SJSA1 (cell line): Measurements from ENCODE around the gene PKD1L1. TPM values are rescaled to one million over a fixed set of nuclear protein-coding genes. Genes with fewer than 3 reads are reported as not detected.
"Not testable (repeated sequence)": the region's sequence is repeated elsewhere in the genome, so short reads cannot be mapped to it uniquely, and the experiment has no call there.

Experiments
- DNase-seq, 2 experiments: peaks; one replicate each; pipeline ENCODE4 v3.0.0-alpha.2; 2015 to 2020; ENCODE audit warnings: low spot score in 2 of 2, low read depth in 1 of 2
- H3K27ac ChIP-seq: fragments of 250-450 bp; sonication (Bioruptor Pico); 2 replicates; pipeline ENCODE4 v1.5.1; 2020; ENCODE audit warnings: mild to moderate bottlenecking, moderate library complexity
- H3K27me3 ChIP-seq: fragments of 250-450 bp; sonication (Bioruptor Pico); replicated peaks from 2 replicates; pipeline ENCODE4 v1.5.1; 2020; ENCODE audit warnings: mild to moderate bottlenecking, moderate library complexity
- H3K36me3 ChIP-seq: fragments of 250-450 bp; sonication (Bioruptor Pico); 2 replicates; pipeline ENCODE4 v1.5.1; 2020; ENCODE audit warnings: mild to moderate bottlenecking
- H3K4me1 ChIP-seq: fragments of 250-450 bp; sonication (Bioruptor Pico); replicated peaks from 2 replicates; pipeline ENCODE4 v1.6.1; 2021; ENCODE audit warnings: mild to moderate bottlenecking
- H3K4me3 ChIP-seq: fragments of 250-450 bp; sonication (Bioruptor Pico); 2 replicates; pipeline ENCODE4 v1.5.1; 2020; ENCODE audit warnings: mild to moderate bottlenecking
- H3K9me3 ChIP-seq: fragments of 250-450 bp; sonication (Bioruptor Pico); replicated peaks from 2 replicates; pipeline ENCODE4 v1.5.1; 2020; ENCODE audit warnings: mild to moderate bottlenecking
- total RNA-seq: library from RNA; depleted of rRNA; stranded (reverse); fragments of >200 nt; shearing (Covaris generic); gene quantifications from 2 replicates; pipeline ENCODE4 v1.2.3, GENCODE V29; 2014

The PKD1L1 gene
- total RNA-seq, 1 experiment from 2014 or later: 0.53 TPM

DNA sequence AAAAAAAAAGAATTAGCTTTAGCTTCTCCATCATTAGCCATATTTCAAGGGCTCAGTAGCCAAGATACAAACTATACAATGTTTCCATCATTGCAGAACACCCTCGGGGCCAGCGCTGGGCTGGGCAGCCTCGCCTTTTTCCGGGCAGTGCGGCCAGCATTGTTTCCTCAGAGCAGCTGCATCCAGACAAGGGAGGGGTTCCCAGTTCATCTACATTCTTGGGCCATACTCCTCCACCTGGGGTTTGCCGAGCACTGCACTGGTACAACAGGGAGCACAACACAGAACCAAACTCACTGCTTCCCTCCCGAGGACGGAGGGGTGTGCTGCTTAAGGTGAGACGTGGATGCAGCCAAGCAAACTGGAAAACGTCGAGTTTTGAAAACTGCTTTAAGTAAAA lies 2.4 kb upstream of the PKD1L1 start:
- Histone ChIP-seq H3K27ac (no peak overlapping the region), H3K9me3 (no peaks in the 10 kb centered on the region), H3K27me3 (no peaks in the 10 kb centered on the region), H3K4me1 (peaks cover 46% of the 10 kb centered on the region), H3K4me3 (no peak overlapping the region), H3K36me3 (peaks cover 20% of the 10 kb centered on the region)
- no peak for DNase-seq

DNA sequence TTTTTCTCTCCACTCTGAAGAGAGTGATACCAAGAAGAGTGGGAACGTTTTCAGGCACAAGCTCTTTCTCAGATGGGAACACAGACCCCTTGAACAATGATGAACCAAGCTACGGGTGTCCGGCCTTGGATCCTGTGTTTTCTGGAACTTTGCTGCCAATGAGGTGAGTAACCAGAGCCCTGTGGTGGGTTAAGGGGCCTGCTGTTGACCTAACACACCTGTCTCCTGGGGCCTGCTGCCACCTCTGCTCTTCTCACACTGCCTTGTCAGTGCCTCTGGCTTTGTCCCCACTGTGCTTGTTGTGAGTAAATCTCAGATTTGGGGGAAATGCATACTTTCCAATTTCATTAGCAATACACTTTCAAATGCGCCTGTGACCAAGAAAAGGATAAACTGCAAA lies 1.4 kb upstream of the PKD1L1 start:
- peaks cover 42% of the 10 kb centered on the region for H3K4me1 ChIP-seq
- H3K36me3 ChIP-seq: peaks cover 10% of the 10 kb centered on the region
- H3K9me3 ChIP-seq: no peaks in the 10 kb centered on the region
- no peak overlapping the region for H3K27ac ChIP-seq
- DNase-seq: peak in 1 of 2 experiments; percentile 16
- H3K4me3 ChIP-seq: no peak overlapping the region
- H3K27me3 ChIP-seq: no peaks in the 10 kb centered on the region

DNA sequence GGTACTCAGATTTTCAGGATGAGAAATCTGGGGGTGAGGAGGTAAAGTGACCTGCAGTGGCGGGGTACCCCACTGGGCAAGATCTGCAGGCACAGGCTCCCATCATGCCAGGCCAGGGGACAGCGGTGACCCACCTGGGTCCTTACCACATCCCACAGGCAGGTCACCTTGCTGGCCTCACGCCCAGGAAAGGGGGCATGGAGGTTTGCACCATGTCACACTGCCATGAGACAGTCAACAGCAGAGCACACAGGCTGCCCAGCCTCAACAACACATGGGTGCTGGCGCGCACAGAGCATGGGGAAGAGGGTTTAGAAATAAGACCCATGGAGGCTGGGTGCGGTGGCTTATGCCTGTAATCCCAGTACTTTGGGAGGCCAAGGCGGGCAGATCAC lies 914 bp downstream of the PKD1L1 start:
- Histone ChIP-seq H3K4me3 (no peak overlapping the region), H3K36me3 (no peaks in the 10 kb centered on the region), H3K27me3 (no peaks in the 10 kb centered on the region), H3K9me3 (no peaks in the 10 kb centered on the region), H3K27ac (no peak overlapping the region), H3K4me1 (peaks cover 38% of the 10 kb centered on the region)
- no peak for DNase-seq

DNA sequence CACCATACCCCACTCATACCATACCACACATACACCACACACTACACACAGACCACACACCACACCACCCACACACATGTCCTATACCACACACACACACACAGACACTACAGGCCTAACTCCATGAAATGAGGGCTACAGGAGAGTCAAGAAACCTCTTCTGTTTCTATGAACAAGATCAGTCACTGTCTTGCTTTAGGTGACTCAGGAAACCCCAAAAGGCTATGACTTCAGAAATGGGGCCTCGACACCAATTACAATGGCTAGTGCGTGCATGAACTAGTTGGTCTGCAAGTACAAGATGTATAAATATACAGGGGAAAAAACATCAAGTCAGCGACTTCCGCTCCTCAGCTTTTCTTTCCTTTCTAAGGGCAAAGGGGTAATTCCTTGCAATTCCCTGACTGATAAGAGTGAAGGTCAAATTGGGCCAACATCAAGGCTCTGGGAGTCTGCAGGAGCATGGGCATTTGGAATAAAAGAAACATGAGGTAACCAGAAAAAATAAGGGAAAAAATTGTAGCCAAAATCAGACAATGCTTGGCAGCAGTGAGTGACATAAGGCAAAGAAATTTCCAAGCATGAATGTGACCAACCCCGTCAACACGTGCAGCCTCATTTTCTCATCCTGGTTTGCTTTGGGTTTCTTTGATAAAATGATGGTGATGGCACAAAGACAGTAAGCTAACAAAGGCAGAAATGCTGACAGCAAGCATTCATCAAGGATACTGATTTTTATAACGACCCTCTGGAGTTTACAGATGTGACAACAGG lies 1.5 kb downstream of the PKD1L1 start:
- no peaks in the 10 kb centered on the region for H3K9me3 ChIP-seq
- no peaks in the 10 kb centered on the region for H3K36me3 ChIP-seq
- no peaks in the 10 kb centered on the region for H3K27me3 ChIP-seq
- DNase-seq: no peak
- H3K4me3 ChIP-seq: no peak overlapping the region
- peaks cover 41% of the 10 kb centered on the region for H3K4me1 ChIP-seq
- 0 out of 2 replicates have a peak overlapping the region, but pooled peaks have one; percentile 26 for H3K27ac ChIP-seq

DNA sequence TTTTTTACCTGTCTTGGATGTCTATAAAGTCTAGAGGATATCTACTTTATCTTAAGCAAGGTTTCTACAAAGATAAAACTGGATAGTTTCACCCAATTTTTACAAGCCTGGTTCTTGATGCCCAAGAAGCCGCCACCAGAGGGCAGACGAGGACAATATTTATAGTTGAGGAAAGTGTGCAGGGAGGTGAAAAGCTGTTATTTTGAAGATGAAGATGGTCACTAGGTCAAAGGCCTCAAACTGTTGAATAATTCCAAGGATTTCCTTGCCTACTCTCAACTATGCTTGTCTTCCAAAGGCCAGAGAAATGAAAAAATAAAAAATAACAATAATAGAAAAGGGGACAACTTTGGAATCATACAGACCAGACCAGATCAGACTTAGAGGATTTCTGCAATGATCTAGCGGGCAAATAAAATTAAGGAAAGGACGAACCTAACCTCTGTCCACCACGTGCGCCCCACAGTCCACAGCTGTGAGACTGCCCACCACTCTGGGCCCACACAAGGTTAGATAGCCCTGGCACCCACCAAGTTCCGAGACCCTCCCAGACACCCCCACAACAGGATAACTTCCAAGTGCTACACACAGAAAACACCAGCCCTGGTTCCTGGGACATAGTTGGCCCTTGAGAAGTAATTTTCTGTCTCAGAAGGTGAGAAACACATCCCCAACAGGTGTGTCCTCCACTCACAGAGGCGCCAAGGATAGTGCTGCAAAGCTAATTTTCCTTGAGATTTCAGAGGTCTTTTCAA lies 2.8 kb downstream of the PKD1L1 start:
- DNase-seq: peak; percentile 58 to 73

DNA sequence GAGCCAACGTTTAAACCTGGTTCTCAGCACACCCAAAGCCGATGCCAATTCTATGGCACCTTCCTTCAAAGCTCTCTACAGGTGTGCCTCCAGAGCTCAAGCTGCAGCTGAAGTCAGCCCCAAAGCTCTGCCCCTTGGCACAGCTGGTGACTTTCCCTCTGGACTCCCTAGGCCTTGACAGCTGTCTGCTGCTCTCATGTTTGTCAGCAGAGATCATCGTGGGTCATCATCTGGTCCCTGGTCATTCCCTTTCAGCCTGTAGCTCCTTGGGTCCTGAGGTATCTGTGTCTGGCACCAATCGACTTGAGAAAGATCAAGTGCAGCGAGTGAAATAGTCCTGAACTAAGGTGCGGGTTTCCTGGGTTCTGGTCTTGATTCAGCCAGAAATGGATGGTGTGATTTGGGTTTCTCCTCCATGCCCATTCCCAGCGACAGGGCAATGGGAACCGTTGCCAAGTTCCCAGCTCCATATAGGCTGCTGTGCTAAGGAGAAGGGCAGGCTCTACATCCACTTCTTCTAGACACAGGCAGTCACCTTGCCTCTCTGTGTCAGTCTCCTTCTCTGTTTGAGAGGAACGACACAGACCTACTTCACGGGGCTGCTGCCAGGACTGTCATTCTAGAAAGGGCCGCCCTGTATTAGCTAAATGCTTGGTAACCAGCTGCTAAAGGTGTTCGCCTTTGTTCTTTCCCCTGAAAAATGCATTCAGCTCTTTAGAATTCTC lies 3.6 kb downstream of the PKD1L1 start:
- H3K27me3 ChIP-seq: no peaks in the 10 kb centered on the region
- H3K36me3 ChIP-seq: no peaks in the 10 kb centered on the region
- peaks cover 47% of the 10 kb centered on the region for H3K4me1 ChIP-seq
- H3K27ac ChIP-seq: no peak overlapping the region
- H3K4me3 ChIP-seq: no peak overlapping the region
- peak in 1 of 2 experiments; percentile 22 for DNase-seq
- no peaks in the 10 kb centered on the region for H3K9me3 ChIP-seq

More for the DNA sequence above, 2.8 kb downstream of the PKD1L1 start:
- peaks cover 42% of the 10 kb centered on the region for H3K4me1 ChIP-seq
- no peaks in the 10 kb centered on the region for H3K9me3 ChIP-seq
- no peak overlapping the region for H3K27ac ChIP-seq
- no peaks in the 10 kb centered on the region for H3K27me3 ChIP-seq
- H3K36me3 ChIP-seq: no peaks in the 10 kb centered on the region
- no peak overlapping the region for H3K4me3 ChIP-seq

DNA sequence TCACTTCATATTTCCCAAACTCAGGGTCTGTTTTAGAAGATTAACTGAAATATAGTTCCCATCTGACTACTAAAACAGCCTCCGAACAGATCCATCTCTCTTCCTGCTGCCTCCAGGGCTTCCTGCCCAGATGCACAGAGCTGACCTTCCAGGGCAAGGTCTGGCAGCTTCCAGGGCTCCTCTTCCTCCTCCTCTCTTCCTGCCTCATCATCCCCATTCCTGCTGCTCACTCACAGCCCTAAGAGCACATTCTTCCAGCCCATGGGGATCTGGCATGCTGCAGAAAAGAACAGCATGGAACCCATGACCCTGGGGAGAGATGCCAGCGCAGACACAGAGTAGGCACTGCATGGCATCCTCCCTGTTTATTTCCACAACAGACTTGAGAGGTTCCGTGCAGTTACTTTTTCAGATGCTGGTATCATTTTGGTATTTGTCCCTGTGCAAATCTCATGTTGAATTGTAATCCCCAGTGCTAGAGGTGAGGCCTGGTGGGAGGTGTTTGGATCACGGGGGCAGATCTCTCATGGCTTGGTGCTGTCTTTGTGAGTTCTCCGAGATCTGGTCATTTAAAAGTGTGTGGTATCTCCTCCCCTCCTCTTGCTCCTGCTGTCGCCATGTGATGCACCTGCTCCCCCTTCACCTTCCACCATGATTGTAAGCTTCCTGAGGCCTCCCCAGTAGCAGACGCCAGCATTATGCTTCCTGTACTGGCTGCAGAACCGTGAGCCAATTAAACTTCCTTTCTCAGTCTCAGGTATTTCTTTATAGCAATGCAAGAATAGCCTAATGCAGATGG lies 4.4 kb downstream of the PKD1L1 start:
- Histone ChIP-seq H3K4me3 (no peak overlapping the region), H3K27me3 (no peaks in the 10 kb centered on the region), H3K4me1 (peaks cover 46% of the 10 kb centered on the region), H3K27ac (no peak overlapping the region), H3K36me3 (no peaks in the 10 kb centered on the region), H3K9me3 (no peaks in the 10 kb centered on the region)
- DNase-seq: peak in 1 of 2 experiments; percentile 18

DNA sequence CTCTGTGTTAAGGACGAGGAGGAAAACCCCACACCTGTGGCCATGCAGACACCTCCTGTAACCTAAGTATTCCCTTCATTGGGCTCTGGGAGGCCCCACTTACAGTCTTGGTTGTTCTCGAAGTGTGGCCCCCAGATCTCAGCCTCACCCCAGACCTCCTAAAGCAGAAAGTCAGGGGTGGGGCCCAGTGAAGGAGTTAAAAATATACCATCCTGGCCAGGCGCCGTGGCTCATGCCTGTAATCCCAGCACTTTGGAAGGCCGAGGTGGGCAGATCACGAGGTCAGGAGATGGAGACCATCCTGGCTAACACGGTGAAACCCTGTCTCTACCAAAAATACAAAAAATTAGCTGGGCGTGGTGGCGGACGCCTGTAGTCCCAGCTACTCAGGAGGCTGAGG lies 5.6 kb downstream of the PKD1L1 start:
- H3K27me3 ChIP-seq, H3K4me3 ChIP-seq, H3K9me3 ChIP-seq, H3K36me3 ChIP-seq, H3K27ac ChIP-seq: not testable (repeated sequence)
- H3K4me1 ChIP-seq: peaks cover 35% of the 10 kb centered on the region
- DNase-seq: peak in 1 of 2 experiments; percentile 23

DNA sequence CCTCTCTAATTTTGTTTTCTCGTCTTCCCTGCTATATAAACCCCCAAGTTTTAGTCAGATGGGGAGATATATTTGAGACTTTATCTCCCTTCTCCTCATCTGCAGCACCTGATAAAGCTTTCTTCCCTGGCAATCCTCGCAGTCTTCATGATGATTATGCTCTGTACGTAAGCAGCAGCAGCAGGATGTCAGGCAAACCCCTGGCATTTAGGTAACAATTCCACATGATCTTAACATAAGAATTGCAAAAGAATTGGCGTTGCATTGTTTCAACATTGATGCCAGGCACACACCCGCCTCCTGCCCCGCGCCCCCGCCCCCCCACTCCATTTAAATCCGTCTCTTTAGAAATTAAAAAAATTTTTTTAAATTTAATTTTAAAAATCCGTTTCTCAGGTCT lies 6.1 kb downstream of the PKD1L1 start:
- no peak for DNase-seq
- no peaks in the 10 kb centered on the region for H3K36me3 ChIP-seq

DNA sequence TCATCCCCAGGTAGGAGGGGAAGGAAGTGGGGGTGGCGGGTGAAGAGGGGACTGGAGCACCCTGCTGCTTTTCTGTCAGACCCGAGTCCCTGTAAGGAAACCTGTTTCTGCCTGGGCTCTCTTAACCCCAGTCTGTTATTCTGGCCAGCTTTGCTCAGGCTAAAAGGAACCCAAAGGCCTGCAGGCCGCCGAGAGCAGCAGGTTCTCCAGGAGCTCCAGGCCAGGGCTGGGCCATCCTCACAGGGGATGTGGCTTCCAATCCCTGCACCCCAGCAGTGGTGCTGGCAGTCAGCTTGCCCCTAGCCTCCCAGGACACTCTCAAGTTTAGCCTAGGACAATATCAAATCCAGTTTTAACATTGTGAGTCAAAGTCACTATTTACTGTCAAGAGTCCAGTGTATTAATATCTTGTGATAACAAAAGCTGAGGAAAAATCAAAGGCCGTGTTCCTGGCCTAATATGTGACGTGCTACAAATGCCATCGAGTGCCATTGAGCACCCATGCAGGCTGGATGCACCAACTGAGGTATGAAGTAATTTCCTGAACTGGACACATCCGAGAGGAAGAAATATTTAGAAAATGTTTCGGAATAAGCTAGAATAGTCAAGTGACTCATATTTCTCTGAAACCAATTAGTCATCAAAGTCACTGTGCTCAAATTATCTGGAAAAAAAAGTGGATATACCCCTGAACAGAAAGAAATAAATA lies 7.0 kb downstream of the PKD1L1 start:
- H3K9me3 ChIP-seq: no peaks in the 10 kb centered on the region
- H3K4me1 ChIP-seq: peaks cover 24% of the 10 kb centered on the region
- H3K36me3 ChIP-seq: no peaks in the 10 kb centered on the region
- H3K27me3 ChIP-seq: no peaks in the 10 kb centered on the region
- no peak overlapping the region for H3K4me3 ChIP-seq
- H3K27ac ChIP-seq: peak overlapping the region; percentile 77
- peak; percentile 63 to 65 for DNase-seq

More for the DNA sequence above, 6.1 kb downstream of the PKD1L1 start:
- Histone ChIP-seq H3K4me3 (no peak overlapping the region), H3K27me3 (no peaks in the 10 kb centered on the region), H3K4me1 (peaks cover 32% of the 10 kb centered on the region), H3K9me3 (no peaks in the 10 kb centered on the region), H3K27ac (peak overlapping the region; percentile 77)

DNA sequence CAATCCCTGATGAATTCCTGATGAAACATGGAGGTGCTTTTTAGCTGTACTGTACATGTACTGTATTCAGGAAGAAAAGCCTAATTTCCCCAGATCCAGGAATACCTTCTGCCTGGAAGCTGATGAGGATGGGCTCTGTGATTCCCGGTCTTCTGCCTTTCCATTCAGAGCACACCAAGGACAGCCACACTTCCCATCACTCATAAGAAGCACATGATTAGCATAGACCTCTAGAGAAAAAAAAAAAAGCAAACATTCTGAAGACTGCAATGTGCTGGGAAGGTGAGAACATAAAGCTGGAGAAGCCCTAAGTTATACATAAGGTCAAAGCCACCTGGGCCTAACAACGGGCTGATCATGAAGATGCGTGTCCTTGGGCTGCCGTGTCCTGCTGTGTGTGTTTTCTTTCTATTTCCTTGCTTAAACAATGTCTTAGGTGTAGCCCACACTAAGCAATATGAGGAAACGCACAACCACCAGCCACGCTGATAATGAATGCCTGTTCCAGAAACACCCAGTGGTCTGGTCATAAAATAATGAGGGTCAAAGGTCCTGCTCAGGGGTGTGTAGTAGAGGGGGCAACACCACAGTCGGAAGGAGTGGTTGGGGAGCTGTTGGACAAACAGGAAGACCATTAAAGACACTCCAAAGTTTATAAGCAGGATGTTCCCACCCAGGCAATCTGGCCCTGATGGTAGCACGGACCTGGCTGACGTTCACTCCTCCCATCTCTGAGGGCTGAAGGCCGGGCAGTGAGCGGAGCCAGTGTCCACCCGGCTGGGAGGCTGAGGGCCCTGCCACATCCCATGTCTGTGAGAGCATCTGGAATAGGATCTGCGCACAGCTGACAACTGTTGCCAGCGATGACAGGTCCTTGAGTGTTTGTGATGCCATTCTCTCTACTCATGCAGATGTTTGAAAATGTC lies 7.9 kb downstream of the PKD1L1 start:
- no peak overlapping the region for H3K4me3 ChIP-seq
- peak; percentile 44 to 70 for DNase-seq
- H3K9me3 ChIP-seq: no peaks in the 10 kb centered on the region

DNA sequence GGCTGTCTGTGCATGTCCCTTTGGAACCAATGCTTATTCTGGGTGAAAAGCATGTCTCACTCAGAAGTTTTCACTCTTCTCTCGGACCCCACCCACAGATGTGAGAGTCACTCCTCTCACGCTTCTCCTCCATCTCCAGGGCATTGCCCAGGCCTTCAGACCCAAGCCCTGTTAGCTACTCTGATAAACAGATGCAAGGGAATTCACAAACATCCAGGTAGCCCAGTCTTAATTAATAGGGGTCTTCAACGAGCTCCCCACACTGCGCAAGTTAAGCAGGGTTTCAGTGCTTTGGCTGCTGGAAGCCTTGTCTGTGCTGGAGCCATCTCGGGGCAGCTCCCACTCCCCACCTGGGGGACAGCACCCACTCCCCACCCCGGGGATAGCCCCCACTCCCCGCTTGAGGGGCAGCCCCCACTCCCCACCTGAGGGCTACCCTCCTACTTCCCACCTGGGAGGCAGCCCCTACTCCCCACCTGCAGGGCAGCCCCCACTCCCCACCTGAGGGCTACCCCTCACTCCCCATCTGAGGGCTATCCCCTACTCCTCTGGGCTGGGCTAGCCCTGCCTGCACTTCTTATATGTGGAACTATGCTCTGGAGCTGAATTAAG lies 8.7 kb downstream of the PKD1L1 start:
- H3K27me3 ChIP-seq: no peaks in the 10 kb centered on the region
- H3K27ac ChIP-seq: no peak overlapping the region
- no peaks in the 10 kb centered on the region for H3K9me3 ChIP-seq
- no peak for DNase-seq
- H3K36me3 ChIP-seq: no peaks in the 10 kb centered on the region
- H3K4me3 ChIP-seq: no peak overlapping the region
- H3K4me1 ChIP-seq: peaks cover 24% of the 10 kb centered on the region

More for the DNA sequence above, 7.9 kb downstream of the PKD1L1 start:
- H3K27ac ChIP-seq: peak overlapping the region; percentile 77
- no peaks in the 10 kb centered on the region for H3K36me3 ChIP-seq
- H3K27me3 ChIP-seq: no peaks in the 10 kb centered on the region
- peaks cover 24% of the 10 kb centered on the region for H3K4me1 ChIP-seq
